Right cardiac atrium (tissue), 5 donors: ENCODE data around the gene PRKN. TPM values are rescaled to one million over a fixed set of nuclear protein-coding genes. Genes with fewer than 3 reads are reported as not detected.

ENCODE experiments used
- ATAC-seq, 2 donors: fragments of 200-7000 bp; cut with Tn5 transposase; one replicate each; pipeline versions ENCODE4 v1.8.0 to v1.9.1; 2020; ENCODE audit warnings: moderate library complexity in 2 of 2, mild to moderate bottlenecking in 1 of 2
- DNase-seq, 3 donors: peaks; one replicate each; pipeline ENCODE4 v3.0.0-alpha.2; 2020
- H3K27ac ChIP-seq: one replicate; pipeline ENCODE4 v1.5.1; 2013; ENCODE audit warnings: mild to moderate bottlenecking, low read length, control low read depth, moderate library complexity
- H3K27me3 ChIP-seq: one replicate; pipeline ENCODE4 v1.6.1; 2013; ENCODE audit not compliant: control insufficient read depth, insufficient read depth
- H3K4me1 ChIP-seq: one replicate; pipeline ENCODE4 v1.6.1; 2013; ENCODE audit warnings: low read length; ENCODE audit not compliant: control insufficient read depth, insufficient read depth
- H3K4me3 ChIP-seq: one replicate; pipeline ENCODE4 v1.5.1; 2013; ENCODE audit warnings: low read length, control low read depth
- H3K9me3 ChIP-seq: one replicate; pipeline ENCODE4 v1.6.1; 2013; ENCODE audit warnings: low read length; ENCODE audit not compliant: control insufficient read depth
- WGBS: extraction: QIAGEN DNeasy Blood & Tissue Kit; methylation state at CpG from one replicate; pipeline ENCODE4 v1.1.7; 2013; 5-methylcytosine and 5-hydroxymethylcytosine counted together
- intact Hi-C, 4 donors: fragments of 100-400 bp; cut with DNase I; formaldehyde crosslinking; loops; one replicate each; pipeline versions ENCODE4 v1.11.0 to v1.14.0; 2022 to 2023
- polyA plus RNA-seq: library from polyadenylated mRNA; stranded (reverse); fragments of 200-250 nt; gene quantifications from one replicate; pipeline ENCODE4 v1.2.3, GENCODE V29; 2013
- total RNA-seq, 4 donors: library from RNA; stranded (reverse); fragmentation: NEBNext Ultra II Directional; extraction: Animal tissue kit (Norgen Biotek cat#: 25700); gene quantifications; one replicate each; pipeline ENCODE4 v1.2.1, GENCODE V29; 2021
- donor health status: healthy with polysubstance abuse.
- donor health status: DM: no; HTN: yes; CAD: no.
- donor health status: DM: no; HTN: no; CAD: no.
- donor health status: DM: no; HTN: yes; CAD: no; lungs with severe emphysema.
- donor health status: DM: yes; HTN: yes; CAD: no.

PRKN gene
- total and polyA plus RNA-seq, 5 donors, result 9.6 to 33.0 (median 24.8) TPM

DNA sequence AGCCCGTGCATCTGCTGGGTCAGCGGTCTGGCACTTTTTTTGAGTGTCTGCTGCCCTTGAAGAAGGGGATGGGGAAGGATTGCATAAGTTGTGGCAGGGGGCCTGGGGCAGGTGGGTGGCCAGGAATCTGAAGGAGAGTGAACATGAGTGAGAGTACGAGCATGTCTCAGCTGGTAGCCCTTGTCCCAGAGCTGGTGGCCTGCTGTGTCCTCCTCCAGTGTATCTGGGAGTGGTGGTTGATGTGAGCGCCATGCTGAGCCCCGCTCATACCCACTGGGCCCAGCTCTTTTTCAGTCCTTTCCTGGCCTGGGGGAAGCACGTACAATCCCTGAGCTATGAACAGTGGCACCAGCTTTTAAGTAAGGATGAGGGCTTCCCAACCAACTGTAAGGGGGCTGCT, 1317.5 kb downstream of the PRKN start:
- Histone ChIP-seq H3K4me3 (no peak overlapping the region), H3K27me3 (no peaks in the 10 kb centered on the region), H3K4me1 (peaks cover 2% of the 10 kb centered on the region), H3K9me3 (no peaks in the 10 kb centered on the region), H3K27ac (no peak overlapping the region)
- intact Hi-C loops, result loop anchor here in 3 of 4 donors (10.0 kb wide), 1 partner anchor 285 kb away; no protein-coding TSS in a partner anchor
- DNase-seq (no peak), ATAC-seq (no peak)
- 93% methylated on average over 6 of the region's 6 CpGs for whole genome bisulfite sequencing

DNA sequence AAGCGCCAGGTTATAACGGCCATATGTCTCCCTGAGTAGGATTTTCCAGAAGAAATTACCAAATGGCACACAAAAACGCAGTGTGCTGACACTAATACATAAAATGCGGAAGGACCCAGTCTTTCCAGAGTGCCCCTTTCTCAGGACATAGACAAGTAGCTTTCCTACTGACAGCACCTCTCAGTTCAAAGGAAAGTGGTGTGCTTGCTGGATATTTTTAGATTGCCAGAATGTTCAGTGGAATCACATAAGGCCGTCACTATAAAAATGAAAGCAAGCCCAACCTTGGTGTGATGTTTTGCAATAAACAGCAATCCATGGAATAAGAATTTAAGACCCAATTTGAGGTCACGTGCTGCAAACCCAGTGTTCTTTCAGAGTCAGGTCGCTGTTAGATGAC, 1318.2 kb downstream of the PRKN start:
- Histone ChIP-seq H3K9me3 (no peaks in the 10 kb centered on the region), H3K27ac (no peak overlapping the region), H3K27me3 (no peaks in the 10 kb centered on the region), H3K4me3 (no peak overlapping the region), H3K4me1 (peaks cover 2% of the 10 kb centered on the region)
- intact Hi-C loops, result no loop called here
- 72% methylated on average over 7 of the region's 7 CpGs for WGBS
- ATAC-seq (no peak), DNase-seq (no peak)

DNA sequence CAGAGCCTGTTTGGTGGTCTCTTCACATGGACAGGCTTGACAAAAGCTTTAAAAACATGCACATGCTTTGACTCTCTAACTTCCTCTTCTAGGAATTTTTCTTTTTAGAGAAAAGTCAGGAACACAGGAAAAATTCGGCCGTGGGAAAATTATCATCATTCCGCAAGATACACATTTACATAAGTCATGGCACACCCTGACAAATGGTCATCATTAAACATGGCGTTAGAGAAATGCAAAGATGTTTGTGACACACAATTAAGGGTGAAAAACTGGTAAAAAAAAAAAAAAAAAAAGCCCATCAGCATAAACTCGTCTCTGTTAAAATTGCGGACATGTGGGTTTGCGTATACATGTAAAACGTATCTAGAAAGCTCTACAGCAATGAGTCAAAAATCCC, 1319.5 kb downstream of the PRKN start:
- Histone ChIP-seq H3K27me3 (no peaks in the 10 kb centered on the region), H3K4me3 (no peak overlapping the region), H3K9me3 (no peaks in the 10 kb centered on the region), H3K27ac (no peak overlapping the region), H3K4me1 (peaks cover 2% of the 10 kb centered on the region)
- intact Hi-C loops, result no loop called here
- WGBS, result 83% methylated on average over 8 of the region's 8 CpGs
- ATAC-seq, result no peak
- DNase-seq, result no peak

DNA sequence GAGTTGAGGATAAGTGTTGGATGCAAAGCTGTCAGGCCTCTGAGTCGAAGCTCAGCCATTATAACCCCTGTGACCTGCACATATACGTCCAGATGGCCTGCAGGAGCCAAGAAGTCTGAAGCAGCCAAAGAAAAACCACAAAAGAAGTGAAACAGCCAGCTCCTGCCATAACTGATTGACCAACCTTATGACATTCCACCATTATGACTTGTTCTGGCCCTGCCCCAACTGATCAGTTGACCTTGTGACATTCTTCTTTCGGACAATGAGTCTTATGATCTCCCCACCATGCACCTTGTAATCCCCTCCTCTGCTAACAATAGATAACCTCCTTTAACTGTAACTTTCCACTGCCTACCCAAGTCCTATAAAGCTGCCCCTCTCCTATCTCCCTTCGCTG, 1320.0 kb downstream of the PRKN start:
- DNase-seq (no peak), ATAC-seq (no peak)
- H3K27me3 ChIP-seq, result no peaks in the 10 kb centered on the region
- H3K4me1 ChIP-seq, result peaks cover 2% of the 10 kb centered on the region
- 60% methylated on average over 4 of the region's 4 CpGs for WGBS
- H3K27ac ChIP-seq, result no peak overlapping the region
- no peaks in the 10 kb centered on the region for H3K9me3 ChIP-seq
- no peak overlapping the region for H3K4me3 ChIP-seq
- intact Hi-C loops, result no loop called here

DNA sequence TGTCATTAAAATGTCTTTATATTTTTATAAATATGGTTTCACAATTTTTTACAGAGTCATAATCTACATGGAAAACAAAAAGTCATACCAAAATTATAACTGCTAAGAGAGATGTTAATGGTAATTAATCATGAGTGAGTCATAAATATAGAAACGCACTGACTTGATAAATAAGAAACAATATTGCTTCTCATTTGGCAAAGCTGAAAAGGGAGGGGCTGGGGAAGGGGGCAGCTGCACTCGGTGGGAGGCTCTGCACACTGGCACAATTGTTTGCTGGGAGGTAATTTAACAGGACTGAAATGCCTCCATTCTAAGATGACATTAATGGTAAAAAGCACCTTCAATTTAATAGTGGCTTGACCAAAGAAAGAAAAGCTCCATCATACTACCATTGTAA, 1320.5 kb downstream of the PRKN start:
- H3K4me1 ChIP-seq, result peaks cover 2% of the 10 kb centered on the region
- no peak overlapping the region for H3K27ac ChIP-seq
- no peak overlapping the region for H3K4me3 ChIP-seq
- intact Hi-C loops, result no loop called here
- DNase-seq (no peak), ATAC-seq (no peak)
- WGBS, result 61% methylated on average over 2 of the region's 2 CpGs
- no peaks in the 10 kb centered on the region for H3K9me3 ChIP-seq
- H3K27me3 ChIP-seq, result no peaks in the 10 kb centered on the region

DNA sequence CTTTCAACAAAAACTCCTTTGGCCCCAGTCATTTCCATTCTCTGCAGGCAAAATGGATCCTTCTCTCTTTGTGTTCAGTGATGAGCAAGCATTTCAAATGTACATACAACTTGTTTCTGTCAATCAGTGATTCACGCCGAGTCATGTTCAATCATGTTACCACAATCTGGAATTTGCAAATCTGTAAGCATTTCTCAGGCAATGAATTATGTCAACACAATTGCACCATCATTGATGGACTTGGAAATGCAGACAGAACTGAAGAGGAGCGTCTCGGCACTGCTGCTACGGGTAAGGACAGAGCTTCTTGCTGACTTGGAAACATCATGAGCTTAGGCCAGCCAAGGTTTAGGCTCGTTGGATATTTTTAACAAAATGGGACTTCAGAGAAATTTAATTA, 1320.9 kb downstream of the PRKN start:
- no peak overlapping the region for H3K4me3 ChIP-seq
- 86% methylated on average over 6 of the region's 6 CpGs for WGBS
- no peaks in the 10 kb centered on the region for H3K9me3 ChIP-seq
- no peak overlapping the region for H3K27ac ChIP-seq
- H3K27me3 ChIP-seq, result no peaks in the 10 kb centered on the region
- ATAC-seq (no peak), DNase-seq (no peak)
- H3K4me1 ChIP-seq, result peaks cover 2% of the 10 kb centered on the region
- intact Hi-C loops, result no loop called here

DNA sequence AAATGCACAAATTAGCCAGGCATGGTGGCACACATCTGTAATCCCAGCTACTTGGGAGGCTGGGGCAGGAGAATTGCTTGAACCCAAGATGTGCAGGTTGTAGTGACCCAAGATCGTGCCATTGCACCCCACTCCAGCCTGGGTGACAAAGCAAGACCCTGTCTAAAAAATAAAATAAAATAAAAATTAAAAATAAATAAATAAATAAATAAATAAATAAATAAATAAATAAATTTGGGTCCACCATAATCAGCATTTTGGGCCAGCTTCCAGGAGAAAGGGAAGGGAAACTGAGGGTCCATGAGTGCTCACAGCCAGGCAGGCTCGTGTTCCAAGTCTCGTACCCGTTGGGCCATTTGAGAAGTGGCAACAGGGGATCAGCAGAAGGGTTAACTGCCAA, 1322.1 kb downstream of the PRKN start:
- Histone ChIP-seq H3K4me3 (no peak overlapping the region), H3K27ac (no peak overlapping the region), H3K9me3 (no peaks in the 10 kb centered on the region), H3K4me1 (peaks cover 2% of the 10 kb centered on the region), H3K27me3 (no peaks in the 10 kb centered on the region)
- DNase-seq, result no peak
- 94% methylated on average over 4 of the region's 4 CpGs for whole genome bisulfite sequencing
- intact Hi-C loops, result no loop called here
- ATAC-seq, result no peak

DNA sequence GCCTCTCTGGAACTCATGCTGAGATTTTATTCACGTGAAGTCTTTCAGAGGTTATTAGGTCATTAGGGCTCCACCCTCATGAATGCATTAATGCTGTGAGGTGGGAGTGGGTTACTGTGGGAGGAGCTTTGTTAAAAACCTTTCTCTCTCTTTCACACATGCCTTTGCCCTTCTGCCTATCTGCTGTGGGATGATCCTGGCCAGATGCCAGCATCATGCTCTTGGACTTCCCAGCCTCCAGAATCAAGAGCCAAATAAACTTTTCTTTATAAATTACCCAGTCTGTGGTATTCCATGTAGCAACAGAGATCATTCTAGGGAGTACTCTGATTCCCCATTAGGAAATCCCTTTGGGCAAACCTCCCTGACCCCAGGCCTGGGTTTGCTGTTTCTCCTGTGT, 1323.8 kb downstream of the PRKN start:
- 82% methylated on average over 1 of the region's 1 CpG for WGBS
- Histone ChIP-seq H3K4me3 (no peak overlapping the region), H3K9me3 (no peaks in the 10 kb centered on the region), H3K27ac (no peak overlapping the region), H3K27me3 (no peaks in the 10 kb centered on the region), H3K4me1 (peaks cover 2% of the 10 kb centered on the region)
- DNase-seq, result no peak
- intact Hi-C loops, result no loop called here
- no peak for ATAC-seq

DNA sequence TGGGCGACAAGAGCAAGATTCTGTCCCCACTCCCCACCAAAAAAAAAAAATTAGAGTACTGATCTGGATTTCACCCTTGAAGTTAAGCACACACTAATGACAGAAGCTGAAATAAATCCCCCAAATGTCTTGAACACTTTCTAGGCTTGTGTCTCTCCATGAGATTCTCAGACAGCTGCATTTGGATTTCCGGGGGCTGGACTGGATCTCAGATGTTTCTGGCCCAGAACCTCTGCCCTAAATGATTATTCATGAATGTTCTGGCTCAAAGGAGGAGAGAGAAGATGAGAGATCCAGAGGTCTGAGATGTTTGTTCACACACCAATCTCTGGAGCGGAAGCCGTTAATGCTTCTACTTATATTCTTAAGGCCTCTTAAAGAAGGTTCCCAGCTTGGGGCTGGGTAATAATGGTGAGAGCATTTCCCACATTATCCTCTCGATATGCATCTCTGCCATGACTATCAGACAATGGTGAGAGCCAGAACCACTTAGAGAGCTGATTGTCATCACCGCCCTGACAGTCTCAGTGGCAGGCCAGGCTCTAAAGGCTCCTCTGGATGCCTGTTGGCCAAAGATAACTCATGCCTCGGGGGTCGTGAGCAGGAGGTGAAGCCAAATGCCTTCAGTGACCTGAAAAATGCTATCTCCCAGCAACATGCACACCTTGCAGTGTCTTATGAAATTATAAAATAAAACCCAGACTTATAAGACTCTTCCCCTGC, 1325.8 kb downstream of the PRKN start:
- WGBS, result 69% methylated on average over 8 of the region's 8 CpGs
- intact Hi-C loops, result no loop called here
- no peak for ATAC-seq

DNA sequence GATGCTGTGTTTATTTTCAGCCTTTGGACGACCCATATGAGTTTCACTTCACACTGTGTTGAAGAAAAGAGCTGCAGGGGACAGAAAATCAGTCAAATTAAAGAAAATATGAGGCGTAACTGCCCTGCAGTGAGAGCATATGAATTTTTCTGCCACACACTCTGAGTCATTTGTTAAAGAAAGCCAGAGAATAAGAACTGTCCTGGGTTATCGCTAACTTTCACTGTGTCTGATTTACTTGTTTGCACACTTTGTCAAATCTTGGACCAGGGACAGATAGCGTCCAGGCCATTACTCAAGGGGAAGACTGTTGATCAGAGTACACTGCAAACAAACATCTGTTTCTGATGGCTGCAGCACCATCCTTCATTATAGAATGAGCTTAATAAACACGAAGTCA, 1326.9 kb downstream of the PRKN start:
- Histone ChIP-seq H3K27ac (no peak overlapping the region), H3K4me3 (no peak overlapping the region), H3K4me1 (no peaks in the 10 kb centered on the region), H3K9me3 (no peaks in the 10 kb centered on the region), H3K27me3 (no peaks in the 10 kb centered on the region)
- DNase-seq, result no peak
- no peak for ATAC-seq
- intact Hi-C loops, result no loop called here
- WGBS, result 56% methylated on average over 5 of the region's 5 CpGs

More for the DNA sequence above, 1325.8 kb downstream of the PRKN start:
- no peak overlapping the region for H3K4me3 ChIP-seq
- H3K4me1 ChIP-seq, result no peaks in the 10 kb centered on the region
- DNase-seq, result no peak
- H3K27ac ChIP-seq, result no peak overlapping the region
- no peaks in the 10 kb centered on the region for H3K27me3 ChIP-seq
- no peaks in the 10 kb centered on the region for H3K9me3 ChIP-seq

DNA sequence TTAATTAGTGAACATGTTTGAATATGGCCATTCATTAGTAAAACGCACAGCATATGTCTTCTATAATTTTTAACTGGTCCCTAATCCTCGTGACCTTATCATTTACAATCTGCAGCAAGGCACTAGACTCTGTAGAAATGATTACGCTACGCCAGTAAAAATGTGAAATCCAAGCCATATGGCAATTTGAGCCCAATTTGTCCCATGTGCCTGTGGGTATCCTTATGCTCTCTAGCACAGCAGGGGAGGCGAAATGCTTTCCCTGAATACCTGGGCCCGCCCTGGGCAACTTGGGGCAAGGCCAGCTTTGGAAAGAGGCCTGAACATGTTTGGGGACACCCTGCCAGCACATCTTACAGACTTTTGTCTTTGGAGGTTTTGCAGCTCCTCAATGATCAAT, 1331.0 kb downstream of the PRKN start:
- no peaks in the 10 kb centered on the region for H3K27me3 ChIP-seq
- intact Hi-C loops, result no loop called here
- no peak overlapping the region for H3K27ac ChIP-seq
- DNase-seq, result no peak
- no peak for ATAC-seq
- H3K4me1 ChIP-seq, result no peaks in the 10 kb centered on the region
- no peak overlapping the region for H3K4me3 ChIP-seq
- no peaks in the 10 kb centered on the region for H3K9me3 ChIP-seq
- 95% methylated on average over 6 of the region's 6 CpGs for WGBS

DNA sequence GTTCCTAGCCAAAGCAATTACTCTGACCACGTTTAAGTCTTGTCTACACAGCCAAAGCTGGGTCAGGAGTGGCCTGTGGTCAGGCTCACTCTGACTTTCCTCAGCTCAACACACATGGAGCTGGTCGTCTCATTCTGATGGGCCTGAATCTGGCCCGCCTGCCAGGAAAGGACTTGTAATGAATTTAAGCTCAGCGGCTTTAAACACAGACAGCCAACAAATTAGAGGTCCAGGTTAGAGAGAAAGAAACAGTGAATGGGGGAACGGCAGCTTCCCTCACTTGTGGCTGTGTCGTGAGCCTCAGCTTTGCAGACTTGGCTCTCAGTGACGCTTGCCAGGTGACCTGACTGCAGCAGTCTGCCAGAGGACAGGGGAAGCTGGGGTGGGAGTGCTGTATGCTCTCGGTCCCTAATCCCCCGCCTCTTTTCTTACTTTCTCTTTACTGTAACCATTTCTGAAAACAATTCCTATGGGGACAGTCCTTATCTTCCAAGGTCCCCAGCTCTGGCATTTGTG, 1331.8 kb downstream of the PRKN start:
- Histone ChIP-seq H3K9me3 (no peaks in the 10 kb centered on the region), H3K4me3 (no peak overlapping the region), H3K4me1 (no peaks in the 10 kb centered on the region), H3K27ac (no peak overlapping the region), H3K27me3 (no peaks in the 10 kb centered on the region)
- intact Hi-C loops, result no loop called here
- no peak for ATAC-seq
- no peak for DNase-seq
- WGBS, result 73% methylated on average over 9 of the region's 9 CpGs
